LNCaP clone FGC (cell line): ENCODE results near the gene THAP11.

ENCODE experiments used
- DNase-seq: peaks from one replicate; pipeline ENCODE4 v3.0.0-alpha.2; 2011; ENCODE audit warnings: low read depth
- H3K4me3 ChIP-seq: 2 replicates; pipeline ENCODE4 v1.5.1; 2011; ENCODE audit warnings: mild to moderate bottlenecking, low read depth, low read length, control low read depth
- TF ChIP-seq, protein P1 (sequence below): IDR thresholded peaks from 2 replicates; pipeline ENCODE4 v1.5.1; 2012; ENCODE audit warnings: mild to moderate bottlenecking; ENCODE audit not compliant: control insufficient read depth, insufficient read depth; ENCODE audit errors: extremely low read depth

The THAP11 gene

DNA sequence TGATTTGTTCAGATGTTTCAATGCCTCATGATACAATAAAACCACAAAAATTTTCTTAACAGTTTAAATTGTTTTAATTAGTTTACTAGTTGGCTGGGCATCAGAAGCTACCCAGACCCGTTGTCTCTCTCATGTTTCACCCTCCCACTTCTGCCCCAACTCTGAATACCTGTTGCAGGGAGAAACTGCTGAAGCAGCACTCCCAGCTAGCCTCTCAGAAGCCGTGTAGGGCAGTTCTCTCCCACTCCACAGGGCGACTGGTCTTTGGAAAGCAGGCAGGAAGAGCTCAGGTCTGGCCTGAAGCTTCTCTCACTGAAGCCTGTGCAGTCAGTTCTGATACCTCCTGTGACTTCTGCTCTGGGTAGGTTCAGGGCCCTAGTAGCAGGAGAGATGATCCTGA lies 29.1 kb downstream of the THAP11 start:
- DNase-seq, result no peak
- H3K4me3 ChIP-seq, result no peak overlapping the region
- TF ChIP-seq, protein P1, sequence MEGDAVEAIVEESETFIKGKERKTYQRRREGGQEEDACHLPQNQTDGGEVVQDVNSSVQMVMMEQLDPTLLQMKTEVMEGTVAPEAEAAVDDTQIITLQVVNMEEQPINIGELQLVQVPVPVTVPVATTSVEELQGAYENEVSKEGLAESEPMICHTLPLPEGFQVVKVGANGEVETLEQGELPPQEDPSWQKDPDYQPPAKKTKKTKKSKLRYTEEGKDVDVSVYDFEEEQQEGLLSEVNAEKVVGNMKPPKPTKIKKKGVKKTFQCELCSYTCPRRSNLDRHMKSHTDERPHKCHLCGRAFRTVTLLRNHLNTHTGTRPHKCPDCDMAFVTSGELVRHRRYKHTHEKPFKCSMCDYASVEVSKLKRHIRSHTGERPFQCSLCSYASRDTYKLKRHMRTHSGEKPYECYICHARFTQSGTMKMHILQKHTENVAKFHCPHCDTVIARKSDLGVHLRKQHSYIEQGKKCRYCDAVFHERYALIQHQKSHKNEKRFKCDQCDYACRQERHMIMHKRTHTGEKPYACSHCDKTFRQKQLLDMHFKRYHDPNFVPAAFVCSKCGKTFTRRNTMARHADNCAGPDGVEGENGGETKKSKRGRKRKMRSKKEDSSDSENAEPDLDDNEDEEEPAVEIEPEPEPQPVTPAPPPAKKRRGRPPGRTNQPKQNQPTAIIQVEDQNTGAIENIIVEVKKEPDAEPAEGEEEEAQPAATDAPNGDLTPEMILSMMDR, result no peak

DNA sequence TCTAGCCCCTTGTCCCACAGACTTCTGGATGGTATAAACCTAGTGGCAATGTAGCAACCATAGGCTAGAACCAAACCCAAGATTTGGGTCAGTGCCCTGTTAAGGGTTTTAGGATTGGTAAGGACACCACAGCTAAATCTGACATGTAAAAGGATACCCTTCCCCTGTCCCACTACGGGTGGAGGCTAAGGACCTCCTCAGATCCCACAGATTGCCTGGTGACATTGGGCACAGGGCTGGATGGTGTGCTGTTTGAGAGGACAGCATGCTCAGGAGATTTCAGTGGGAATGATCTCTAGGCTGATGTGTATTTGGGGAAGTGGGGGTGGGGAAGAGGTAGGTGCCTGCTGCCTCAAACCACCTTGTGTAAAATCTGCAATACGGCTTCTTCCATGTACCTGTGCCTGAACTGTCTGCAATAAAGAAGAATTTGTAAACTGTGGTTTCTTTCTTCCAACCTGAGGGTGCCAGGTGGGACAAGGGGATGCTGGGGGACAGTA lies 30.1 kb downstream of the THAP11 start:
- TF ChIP-seq, protein P1, result no peak
- no peak for DNase-seq
- peak overlapping the region; percentile 85 for H3K4me3 ChIP-seq

DNA sequence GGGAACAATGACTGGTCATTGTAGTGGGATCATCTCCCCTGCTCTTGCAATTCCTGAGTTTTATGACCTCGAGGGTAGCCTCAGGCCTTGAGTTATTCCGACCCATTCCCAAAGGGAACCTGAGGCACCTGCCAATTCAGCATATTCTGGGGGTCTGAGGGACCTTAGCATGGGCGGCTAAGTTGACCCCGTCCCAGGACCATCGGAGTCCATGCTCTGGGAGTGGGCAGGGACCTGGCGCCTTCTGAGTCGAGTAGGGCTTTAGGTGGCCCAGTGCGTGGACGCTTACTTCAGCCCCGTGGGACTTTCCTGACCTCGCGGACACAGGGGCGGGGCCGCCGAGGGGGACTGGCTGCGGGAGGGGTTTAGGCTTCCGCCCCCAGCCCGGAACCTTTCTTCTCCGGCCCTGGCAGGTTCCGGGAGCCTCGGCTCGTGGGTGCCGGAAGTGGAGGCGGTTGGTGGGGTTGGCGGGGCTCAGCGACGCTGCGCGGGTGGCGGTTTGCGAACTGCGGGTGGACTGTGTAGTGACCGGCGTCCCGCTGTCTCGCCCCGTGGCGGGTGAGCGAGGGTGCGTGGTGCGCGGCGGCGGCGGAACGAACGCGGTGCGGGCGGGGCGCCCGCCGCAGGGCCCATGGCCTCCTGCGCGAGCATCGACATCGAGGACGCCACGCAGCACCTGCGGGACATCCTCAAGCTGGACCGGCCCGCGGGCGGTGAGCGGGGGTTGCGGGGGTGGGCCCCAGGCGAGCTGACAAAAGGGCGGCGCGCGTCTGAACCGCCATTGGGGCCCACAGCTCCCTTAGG lies 30.7 kb downstream of the THAP11 start, which contains the start of gene EDC4:
EDC4 (plus strand) TSS at position 422 of the 804 bp plus-strand sequence; CDS start at position 632, 210 bp downstream.
- peak; percentile 37 for DNase-seq
- TF ChIP-seq, protein P1, result no peak
- peak within 1 kb of the TSS; percentile 85 for H3K4me3 ChIP-seq

DNA sequence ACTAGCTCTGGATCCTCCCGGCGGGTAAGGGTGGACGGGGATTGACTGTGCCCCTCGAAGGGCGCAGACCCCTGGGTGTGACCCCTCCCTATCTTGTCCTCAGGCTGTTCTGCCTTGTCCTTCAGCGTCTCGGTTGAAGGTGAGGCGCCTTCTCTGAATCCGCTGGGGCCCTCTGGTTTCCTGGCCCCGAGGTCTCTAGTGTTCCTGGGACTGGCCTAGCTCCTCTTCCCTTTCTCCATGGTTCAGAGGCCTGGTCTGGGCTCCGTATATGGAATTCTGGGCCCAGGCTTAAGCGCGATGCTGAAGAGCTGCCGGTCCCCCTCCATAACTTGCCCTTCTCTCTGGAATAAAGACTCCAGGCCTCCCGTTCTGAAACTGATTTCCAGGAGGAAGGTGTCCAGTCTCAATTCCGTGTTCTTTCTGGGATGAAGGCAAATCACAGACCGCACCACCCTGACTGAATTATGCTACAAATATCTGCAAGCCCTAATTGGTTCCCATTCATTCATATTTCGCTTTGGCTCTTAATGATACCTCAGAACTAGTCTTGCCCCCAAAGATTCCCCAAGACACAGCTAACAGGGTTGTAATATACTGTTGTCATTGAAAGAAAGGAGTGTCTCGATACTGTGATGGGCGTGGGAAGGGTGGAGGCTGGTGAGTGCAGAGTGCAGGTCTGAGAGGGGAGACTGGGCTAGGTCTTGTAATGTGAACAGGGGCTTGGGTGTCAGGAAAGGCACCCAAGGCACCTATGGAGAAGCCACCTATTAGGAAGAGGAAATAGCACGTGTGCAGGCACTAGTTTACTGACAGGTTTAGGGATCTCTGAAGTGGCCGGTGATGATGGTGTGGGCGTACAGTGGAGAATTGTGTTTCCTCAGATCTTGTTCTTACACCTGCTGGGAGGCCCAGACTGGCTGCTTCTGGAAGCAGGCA lies 31.6 kb downstream of the THAP11 start:
- TF ChIP-seq, protein P1, result no peak
- peak overlapping the region; percentile 85 for H3K4me3 ChIP-seq
- no peak for DNase-seq

DNA sequence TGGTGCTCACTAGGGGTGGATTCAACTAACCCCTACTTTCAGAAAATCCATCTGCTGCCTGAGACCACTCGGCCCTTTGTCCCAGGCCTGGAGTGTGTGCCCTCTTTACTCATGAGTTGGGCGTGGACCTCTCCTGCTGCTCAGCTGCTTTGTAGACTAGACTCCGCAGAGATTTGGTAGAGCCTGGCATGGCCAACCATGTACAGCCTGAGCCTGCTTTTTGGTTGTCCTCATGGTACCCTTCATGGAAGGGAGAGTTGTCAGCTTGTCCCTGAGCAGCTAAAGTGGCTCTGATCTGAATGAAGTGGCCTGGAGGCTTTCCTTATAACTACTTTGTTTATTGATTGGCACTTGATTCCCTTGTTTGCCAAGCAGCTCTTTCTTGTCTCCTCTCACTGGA lies 32.3 kb downstream of the THAP11 start:
- TF ChIP-seq, protein P1, result no peak
- DNase-seq, result no peak
- H3K4me3 ChIP-seq, result peak overlapping the region; percentile 85

DNA sequence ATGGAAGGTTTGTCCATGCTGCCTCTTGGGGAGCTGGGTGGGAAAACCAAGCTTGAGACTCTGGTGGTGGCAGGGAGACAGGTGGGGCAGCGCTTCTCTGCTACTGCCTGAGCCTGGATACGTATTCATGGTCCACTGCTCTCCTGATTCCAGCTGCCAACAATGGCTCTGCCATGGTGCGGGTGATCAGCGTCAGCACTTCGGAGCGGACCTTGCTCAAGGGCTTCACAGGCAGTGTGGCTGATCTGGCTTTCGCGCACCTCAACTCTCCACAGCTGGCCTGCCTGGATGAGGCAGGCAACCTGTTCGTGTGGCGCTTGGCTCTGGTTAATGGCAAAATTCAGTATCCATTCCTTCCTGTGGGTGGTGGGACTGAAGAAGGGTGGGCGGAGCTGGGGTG lies 34.9 kb downstream of the THAP11 start:
- no peak overlapping the region for H3K4me3 ChIP-seq
- DNase-seq, result no peak
- TF ChIP-seq, protein P1, result no peak
